H1 (cell line): ENCODE data around the gene GRM7. TPM values are rescaled to one million over a fixed set of nuclear protein-coding genes. Genes with fewer than 3 reads are reported as not detected.

Experiments used
- CTCF ChIA-PET: fragments of 300-600 bp; sonication (Branson Sonifier 250); formaldehyde crosslinking; loops from one replicate; lab custom pipeline; 2021; ENCODE audit not compliant: partially characterized antibody; lab: Charles Lee
- POLR2A ChIA-PET: fragments of 300-600 bp; sonication (Branson Sonifier 250); formaldehyde crosslinking; loops from one replicate; lab custom pipeline; 2021; ENCODE audit warnings: inconsistent platforms; ENCODE audit not compliant: partially characterized antibody; lab: Charles Lee
- DNase-seq, 2 experiments: peaks; one replicate each; pipeline versions ENCODE4 v3.0.0 to v3.0.0-alpha.2; 2010 to 2022; ENCODE audit warnings: low spot score in 2 of 2, low read depth in 1 of 2, mixed read lengths in 1 of 2
- FAIRE-seq: peaks from 2 replicates; lab custom pipeline; 2011; peaks lifted over from hg19 to GRCh38; lab: Jason Lieb, UNC
- H2AFZ ChIP-seq: 2 replicates; pipeline ENCODE4 v1.8.1; 2012; ENCODE audit warnings: low read length, inconsistent platforms
- H2AK5ac ChIP-seq: 2 replicates; pipeline ENCODE4 v1.6.1; 2013; ENCODE audit warnings: low read depth, low read length
- H2BK120ac ChIP-seq: replicated peaks from 2 replicates; pipeline ENCODE3; 2013; ENCODE audit warnings: low read depth, low read length, inconsistent platforms
- H2BK12ac ChIP-seq: 2 replicates; pipeline ENCODE4 v1.6.1; 2013; ENCODE audit warnings: low read depth, low read length
- H2BK15ac ChIP-seq: 2 replicates; pipeline ENCODE4 v1.6.1; 2013; ENCODE audit warnings: low read length
- H2BK20ac ChIP-seq: 2 replicates; pipeline ENCODE4 v1.6.1; 2013; ENCODE audit warnings: low read length
- H2BK5ac ChIP-seq: 2 replicates; pipeline ENCODE4 v1.6.1; 2013; ENCODE audit warnings: low read depth, low read length
- H3K14ac ChIP-seq: 2 replicates; pipeline ENCODE4 v1.6.1; 2013; ENCODE audit warnings: inconsistent platforms; ENCODE audit not compliant: insufficient read length
- H3K18ac ChIP-seq: 2 replicates; pipeline ENCODE4 v1.6.1; 2013; ENCODE audit warnings: low read length; ENCODE audit errors: extremely low read depth
- H3K23ac ChIP-seq: 2 replicates; pipeline ENCODE4 v1.6.1; 2013; ENCODE audit warnings: inconsistent platforms; ENCODE audit not compliant: insufficient read length
- H3K23me2 ChIP-seq: 2 replicates; pipeline ENCODE4 v1.6.1; 2013; ENCODE audit warnings: low read depth, low read length
- H3K27ac ChIP-seq: 2 replicates; pipeline ENCODE4 v1.6.1; 2011; ENCODE audit warnings: low read depth, low read length, inconsistent platforms
- H3K27me3 ChIP-seq, 4 experiments: replicated peaks in 1 of 4; 1 replicate in 1 of 4; 2 replicates in 3 of 4; pipeline versions ENCODE4 v1.6.1 to v1.8.1; 2011 to 2013; ENCODE audit warnings: low read length in 3 of 4, mild to moderate bottlenecking in 3 of 4, inconsistent platforms in 2 of 4, mixed read lengths in 2 of 4, moderate library complexity in 1 of 4; ENCODE audit not compliant: control insufficient read depth in 3 of 4, insufficient read depth in 3 of 4; ENCODE audit errors: extremely low read depth in 1 of 4
- H3K36me3 ChIP-seq, 4 experiments: 2 replicates each; pipeline versions ENCODE4 v1.6.1 to v1.8.1; 2011 to 2013; ENCODE audit warnings: mild to moderate bottlenecking in 4 of 4, low read length in 3 of 4, moderate library complexity in 2 of 4, control low read depth in 1 of 4, inconsistent platforms in 1 of 4; ENCODE audit not compliant: insufficient read depth in 4 of 4, control insufficient read depth in 2 of 4
- H3K4ac ChIP-seq: replicated peaks from 2 replicates; pipeline ENCODE3; 2013; ENCODE audit warnings: low read length, low read depth, mixed read lengths, inconsistent platforms; ENCODE audit not compliant: insufficient read length
- H3K4me1 ChIP-seq, 4 experiments: replicated peaks in 1 of 4; 1 replicate in 1 of 4; 2 replicates in 3 of 4; pipeline versions ENCODE4 v1.6.1 to v1.8.1; 2011 to 2013; ENCODE audit warnings: low read length in 3 of 4, inconsistent platforms in 2 of 4, mixed read lengths in 1 of 4; ENCODE audit not compliant: insufficient read depth in 4 of 4, control insufficient read depth in 3 of 4
- H3K4me2 ChIP-seq, 2 experiments: 2 replicates each; pipeline versions ENCODE4 v1.6.1 to v1.8.1; 2011 to 2013; ENCODE audit warnings: low read depth in 2 of 2, low read length in 2 of 2, control low read depth in 1 of 2, inconsistent platforms in 1 of 2, mild to moderate bottlenecking in 1 of 2; ENCODE audit not compliant: insufficient read depth in 1 of 2
- H3K4me3 ChIP-seq, 4 experiments: fragments of 200-600, 300-600 bp in 1 of 4; sonication (generic), shearing (Covaris generic), sonication (Bioruptor Twin) in 1 of 4; 2 replicates each; pipeline versions ENCODE4 v1.5.1 to v1.8.1; 2011 to 2016; ENCODE audit warnings: low read length in 4 of 4, low read depth in 3 of 4, control low read depth in 2 of 4, inconsistent platforms in 2 of 4, mild to moderate bottlenecking in 2 of 4, mixed read lengths in 1 of 4, moderate library complexity in 1 of 4; ENCODE audit not compliant: insufficient read depth in 2 of 4; ENCODE audit errors: extremely low read depth in 1 of 4
- H3K56ac ChIP-seq: replicated peaks from 2 replicates; pipeline ENCODE3; 2013; ENCODE audit warnings: low read depth, mild to moderate bottlenecking, mixed read lengths, low read length, inconsistent platforms; ENCODE audit not compliant: insufficient read length
- H3K79me1 ChIP-seq: 2 replicates; pipeline ENCODE4 v1.6.1; 2013; ENCODE audit warnings: low read depth, low read length, control low read depth
- H3K79me2 ChIP-seq, 2 experiments: 2 replicates each; pipeline versions ENCODE4 v1.6.1 to v1.8.1; 2012 to 2013; ENCODE audit warnings: low read length in 2 of 2, mild to moderate bottlenecking in 2 of 2, inconsistent platforms in 1 of 2; ENCODE audit not compliant: insufficient read depth in 2 of 2, control insufficient read depth in 1 of 2
- H3K9ac ChIP-seq, 4 experiments: replicated peaks in 1 of 4; 1 replicate in 1 of 4; 2 replicates in 3 of 4; pipeline versions ENCODE4 v1.6.1 to v1.8.1; 2011 to 2013; ENCODE audit warnings: low read depth in 3 of 4, low read length in 3 of 4, control low read depth in 2 of 4, mild to moderate bottlenecking in 2 of 4, moderate library complexity in 2 of 4, inconsistent platforms in 1 of 4; ENCODE audit errors: extremely low read depth in 1 of 4
- H3K9me3 ChIP-seq, 2 experiments: 2 replicates each; pipeline versions ENCODE4 v1.6.1 to v1.8.1; 2012 to 2013; ENCODE audit warnings: mild to moderate bottlenecking in 2 of 2, moderate library complexity in 2 of 2, control low read depth in 1 of 2, inconsistent platforms in 1 of 2, low read depth in 1 of 2, low read length in 1 of 2, mixed read lengths in 1 of 2; ENCODE audit not compliant: insufficient read depth in 2 of 2
- H4K20me1 ChIP-seq, 2 experiments: replicated peaks in 1 of 2; 2 replicates each; pipeline versions ENCODE3 to v1.8.1; 2011 to 2013; ENCODE audit warnings: inconsistent platforms in 2 of 2, low read length in 2 of 2, mild to moderate bottlenecking in 1 of 2; ENCODE audit not compliant: insufficient read depth in 2 of 2, control insufficient read depth in 1 of 2
- H4K5ac ChIP-seq: 2 replicates; pipeline ENCODE4 v1.6.1; 2013; ENCODE audit warnings: low read length, low read depth, mixed read lengths, inconsistent platforms; ENCODE audit not compliant: insufficient read length
- H4K8ac ChIP-seq: 2 replicates; pipeline ENCODE4 v1.8.0; 2013; ENCODE audit warnings: mild to moderate bottlenecking, moderate library complexity, low read length, inconsistent platforms; ENCODE audit not compliant: insufficient read depth; ENCODE audit errors: extremely low read depth
- H4K91ac ChIP-seq: replicated peaks from 2 replicates; pipeline ENCODE3; 2013; ENCODE audit warnings: low read length, mixed read lengths, inconsistent platforms; ENCODE audit not compliant: insufficient read length
- ASH2L ChIP-seq: fragments of 200-600, 300-600 bp; sonication (generic); IDR thresholded peaks from one replicate; pipeline ENCODE4 v1.7.1; 2017; ENCODE audit warnings: low read length
- CHD2 ChIP-seq: IDR thresholded peaks from 2 replicates; pipeline ENCODE4 v1.6.1; 2012; ENCODE audit warnings: low read length, improper control_type of control experiment
- FOSL1 ChIP-seq: IDR thresholded peaks from 2 replicates; pipeline ENCODE4 v1.6.1; 2011; ENCODE audit warnings: mild to moderate bottlenecking, low read depth, low read length, moderate library complexity; ENCODE audit not compliant: insufficient read depth
- HDAC6 ChIP-seq: IDR thresholded peaks from one replicate; pipeline ENCODE4 v1.7.1; 2012; ENCODE audit warnings: low read depth, mild to moderate bottlenecking, inconsistent platforms, low read length, moderate library complexity
- SIX5 ChIP-seq: IDR thresholded peaks from 2 replicates; pipeline ENCODE4 v1.6.1; 2011; ENCODE audit warnings: mild to moderate bottlenecking, low read depth, low read length
- WGBS, 2 experiments: shearing (Covaris generic) in 1 of 2; methylation state at CpG; one replicate each; pipeline versions ENCODE4 v1.1.6 to v1.1.7; 2013 to 2015; ENCODE audit warnings: low lambda C conversion rate in 2 of 2, mixed read lengths in 2 of 2, inconsistent platforms in 1 of 2, low coverage in 1 of 2, missing lambda C conversion rate in 1 of 2; ENCODE audit not compliant: insufficient replicate concordance in 2 of 2, insufficient coverage in 1 of 2, insufficient read length in 1 of 2; ENCODE audit errors: extremely low coverage in 1 of 2, missing lambda C conversion rate in 1 of 2; 5-methylcytosine and 5-hydroxymethylcytosine counted together
- polyA plus RNA-seq, 7 experiments: library from polyadenylated mRNA; depleted of rRNA in 3 of 7; stranded (reverse) in 5 of 7; unstranded in 2 of 7; fragments of >200 nt in 5 of 7; fragments of 200-250 nt in 2 of 7; gene quantifications; 1 replicate in 5 of 7; 2 replicates in 1 of 7; 4 replicates in 1 of 7; pipeline versions ENCODE4 v1.2.1 to v1.2.3, GENCODE V29; 2011 to 2013; ENCODE audit warnings: missing spikeins in 2 of 7, mixed read lengths in 2 of 7
- total RNA-seq: library from RNA; stranded (reverse); fragmentation: NEBNext Ultra II Directional; extraction: Animal tissue kit (Norgen Biotek cat#: 25700); gene quantifications from 2 replicates; pipeline ENCODE4 v1.2.1, GENCODE V29; 2021
- TF ChIP-seq, protein P1 (sequence below), 3 experiments: IDR thresholded peaks; 1 replicate in 2 of 3; 2 replicates in 1 of 3; pipeline versions ENCODE4 v1.5.1 to v1.6.1; 2011; ENCODE audit warnings: low read length in 3 of 3, mild to moderate bottlenecking in 3 of 3, inconsistent platforms in 2 of 3, low read depth in 1 of 3, moderate library complexity in 1 of 3; ENCODE audit not compliant: insufficient read depth in 1 of 3; ENCODE audit errors: control extremely low read depth in 1 of 3

Gene GRM7
- total and polyA plus RNA-seq, 2 of the 8 experiments (the other 6 are each of a cell fraction or from before 2014, with no cell fraction given), result 0.17 to 0.24 TPM

DNA sequence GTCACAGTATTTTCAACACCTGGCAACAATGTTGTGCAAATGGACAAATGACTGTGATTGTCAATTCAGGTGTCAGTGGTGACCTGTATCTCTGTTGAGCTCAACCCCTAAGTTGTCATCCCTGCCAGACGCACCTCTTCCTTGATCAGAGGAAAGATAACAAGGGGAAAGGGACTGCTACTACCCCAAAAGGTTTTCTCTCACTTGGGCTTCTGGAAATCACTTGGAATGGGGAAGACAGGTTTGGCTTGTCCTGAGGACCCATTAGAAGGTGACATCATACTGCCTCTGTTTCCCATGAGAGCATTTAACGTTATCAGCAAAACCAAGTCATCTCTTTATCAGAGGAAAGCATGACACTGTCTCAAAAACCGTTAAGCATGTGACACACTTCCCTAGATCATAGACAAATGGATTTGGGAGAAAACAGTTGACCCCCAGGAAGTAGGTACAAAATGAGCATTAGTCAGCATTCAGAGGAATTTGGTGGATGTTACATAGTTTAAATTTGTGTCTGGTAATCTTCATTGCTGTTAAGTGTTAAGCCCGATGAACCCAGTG lies 769.5 kb downstream of the GRM7 start:
- ChIA-PET POLR2A (no interaction called here), CTCF (interaction anchor here (1.0 to 1.4 kb wide), 2 partner anchors 18 to 485 kb away, joined by 3 read pairs; no protein-coding TSS in a partner anchor)
- Histone ChIP-seq H2BK15ac (no peak overlapping the region), H3K4me2 (no peak overlapping the region), H3K18ac (no peak overlapping the region), H2AK5ac (no peak overlapping the region), H3K23me2 (no peaks in the 10 kb centered on the region), H3K23ac (no peak overlapping the region), H3K14ac (no peak overlapping the region), H4K5ac (no peak overlapping the region), H4K20me1 (no peaks in the 10 kb centered on the region), H3K4me1 (no peaks in the 10 kb centered on the region), H3K79me1 (no peaks in the 10 kb centered on the region), H3K36me3 (no peaks in the 10 kb centered on the region), H3K9ac (no peak overlapping the region), H4K8ac (no peak overlapping the region), H3K4me3 (no peak overlapping the region), H4K91ac (no peak overlapping the region), H2BK5ac (no peak overlapping the region), H3K79me2 (no peaks in the 10 kb centered on the region), H2BK12ac (no peak overlapping the region), H3K4ac (no peak overlapping the region), H3K27me3 (no peaks in the 10 kb centered on the region), H2AFZ (no peak overlapping the region), H2BK20ac (no peak overlapping the region), H3K9me3 (no peaks in the 10 kb centered on the region), H2BK120ac (no peak overlapping the region), H3K27ac (no peak overlapping the region), H3K56ac (no peak overlapping the region)
- TF ChIP-seq CHD2 (no peak), SIX5 (no peak), HDAC6 (no peak), FOSL1 (no peak), ASH2L (no peak)
- TF ChIP-seq, protein P1, sequence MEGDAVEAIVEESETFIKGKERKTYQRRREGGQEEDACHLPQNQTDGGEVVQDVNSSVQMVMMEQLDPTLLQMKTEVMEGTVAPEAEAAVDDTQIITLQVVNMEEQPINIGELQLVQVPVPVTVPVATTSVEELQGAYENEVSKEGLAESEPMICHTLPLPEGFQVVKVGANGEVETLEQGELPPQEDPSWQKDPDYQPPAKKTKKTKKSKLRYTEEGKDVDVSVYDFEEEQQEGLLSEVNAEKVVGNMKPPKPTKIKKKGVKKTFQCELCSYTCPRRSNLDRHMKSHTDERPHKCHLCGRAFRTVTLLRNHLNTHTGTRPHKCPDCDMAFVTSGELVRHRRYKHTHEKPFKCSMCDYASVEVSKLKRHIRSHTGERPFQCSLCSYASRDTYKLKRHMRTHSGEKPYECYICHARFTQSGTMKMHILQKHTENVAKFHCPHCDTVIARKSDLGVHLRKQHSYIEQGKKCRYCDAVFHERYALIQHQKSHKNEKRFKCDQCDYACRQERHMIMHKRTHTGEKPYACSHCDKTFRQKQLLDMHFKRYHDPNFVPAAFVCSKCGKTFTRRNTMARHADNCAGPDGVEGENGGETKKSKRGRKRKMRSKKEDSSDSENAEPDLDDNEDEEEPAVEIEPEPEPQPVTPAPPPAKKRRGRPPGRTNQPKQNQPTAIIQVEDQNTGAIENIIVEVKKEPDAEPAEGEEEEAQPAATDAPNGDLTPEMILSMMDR (IDR thresholded peaks at IDR 0.05; ENCODE audit: control extremely low read depth in 1 of 3, insufficient read depth in 1 of 3, low read depth in 1 of 3, low read length in 3 of 3), result no peak
- 92% methylated on average over 4 of the region's 4 CpGs; no CpG with 5 or more reads in 1 of the 2 experiments for WGBS, 2 experiments
- DNase-seq (no peak), FAIRE-seq (no peak)
